GM23338 (cell line): Measurements from ENCODE around the gene CSF1R. TPM values are rescaled to one million over a fixed set of nuclear protein-coding genes. Genes with fewer than 3 reads are reported as not detected.
A peak's percentile ranks its signal among the peaks of the same experiment; 100 is the strongest.

Experiments used
- ATAC-seq: fragments of 200-7000 bp; cut with Tn5 transposase; 3 replicates; pipeline ENCODE4 v1.9.1; 2020
- DNase-seq: peaks from one replicate; pipeline ENCODE4 v3.0.0-alpha.2; 2015; ENCODE audit warnings: low spot score
- H2AFZ ChIP-seq: fragments of 200-600 bp; sonication (generic); 2 replicates; pipeline ENCODE4 v1.8.0; 2016; ENCODE audit warnings: antibody characterized with exemption, mild to moderate bottlenecking, moderate library complexity
- H3F3A ChIP-seq: fragments of 200-600 bp; sonication (generic); replicated peaks from 2 replicates; pipeline ENCODE4 v1.8.0; 2017; ENCODE audit warnings: antibody characterized with exemption, mixed run types, low read depth
- H3K27ac ChIP-seq: fragments of 200-600 bp; sonication (generic); 2 replicates; pipeline ENCODE4 v1.6.1; 2016; ENCODE audit warnings: low read depth
- H3K27me3 ChIP-seq: fragments of 200-600 bp; sonication (generic); 2 replicates; pipeline ENCODE4 v1.8.0; 2016; ENCODE audit warnings: mild to moderate bottlenecking, mixed run types, moderate library complexity; ENCODE audit not compliant: insufficient read depth
- H3K36me3 ChIP-seq: fragments of 200-600 bp; sonication (generic); 2 replicates; pipeline ENCODE4 v1.8.0; 2016; ENCODE audit warnings: mild to moderate bottlenecking; ENCODE audit not compliant: insufficient read depth
- H3K4me1 ChIP-seq: fragments of 200-600 bp; sonication (generic); 2 replicates; pipeline ENCODE4 v1.8.0; 2016; ENCODE audit warnings: mild to moderate bottlenecking, moderate library complexity; ENCODE audit not compliant: insufficient read depth
- H3K4me2 ChIP-seq: fragments of 200-600 bp; sonication (generic); 2 replicates; pipeline ENCODE4 v1.7.1; 2017; ENCODE audit warnings: mixed run types
- H3K4me3 ChIP-seq: fragments of 200-600 bp; sonication (generic); 2 replicates; pipeline ENCODE4 v1.6.1; 2016; ENCODE audit warnings: mixed run types
- H3K79me2 ChIP-seq: fragments of 200-600 bp; sonication (generic); replicated peaks from 2 replicates; pipeline ENCODE4 v1.8.0; 2017; ENCODE audit warnings: mild to moderate bottlenecking; ENCODE audit not compliant: insufficient read depth
- H3K9me2 ChIP-seq: fragments of 200-600 bp; sonication (generic); 2 replicates; pipeline ENCODE4 v1.8.0; 2017; ENCODE audit not compliant: insufficient read depth
- H4K20me1 ChIP-seq: fragments of 200-600 bp; sonication (generic); replicated peaks from 2 replicates; pipeline ENCODE4 v1.8.0; 2017; ENCODE audit warnings: mild to moderate bottlenecking; ENCODE audit not compliant: insufficient read depth
- H3K27ac Mint-ChIP-seq: 2 replicates; pipeline ENCODE4 v1.8.0; 2020; ENCODE audit warnings: inconsistent platforms, mild to moderate bottlenecking, moderate library complexity, mixed read lengths
- H3K27me3 Mint-ChIP-seq: 3 replicates; pipeline ENCODE4 v1.8.0; 2022; ENCODE audit warnings: low read depth, mild to moderate bottlenecking, moderate library complexity, mixed read lengths, inconsistent platforms; ENCODE audit not compliant: insufficient read depth, poor library complexity
- H3K36me3 Mint-ChIP-seq: 3 replicates; pipeline ENCODE4 v1.8.0; 2021; ENCODE audit warnings: low read depth, mild to moderate bottlenecking, inconsistent platforms, moderate library complexity, mixed read lengths
- H3K4me1 Mint-ChIP-seq: 3 replicates; pipeline ENCODE4 v1.8.0; 2020; ENCODE audit warnings: mild to moderate bottlenecking, inconsistent platforms, mixed read lengths
- H3K4me3 Mint-ChIP-seq: 3 replicates; pipeline ENCODE4 v1.8.0; 2021; ENCODE audit warnings: moderate library complexity, mild to moderate bottlenecking, inconsistent platforms, mixed read lengths
- H3K9me3 Mint-ChIP-seq: 3 replicates; pipeline ENCODE4 v1.8.0; 2020; ENCODE audit warnings: moderate library complexity, mild to moderate bottlenecking, inconsistent platforms, mixed read lengths
- CTCF ChIP-seq, 2 experiments: fragments of 200-600 bp in 1 of 2; sonication (generic) in 1 of 2; conservative IDR thresholded peaks; 2 replicates each; pipeline versions ENCODE4 v1.5.1 to v1.6.1; 2016 to 2017; ENCODE audit warnings: antibody characterized with exemption in 2 of 2, low read depth in 2 of 2, mild to moderate bottlenecking in 2 of 2, moderate library complexity in 1 of 2
- ZNF462 ChIP-seq: fragments of 250-450 bp; sonication (Bioruptor Pico); IDR thresholded peaks from 2 replicates; pipeline ENCODE4 v1.5.0; 2020; ENCODE audit warnings: mild to moderate bottlenecking, moderate library complexity
- polyA plus RNA-seq: library from polyadenylated mRNA; unstranded; fragments of >200 nt; fragmentation: Nextera tagmentation; extraction: Ambion mirVana; gene quantifications from 2 replicates; pipeline ENCODE4 v1.2.1, GENCODE V29; 2016
- total RNA-seq: library from RNA; depleted of rRNA; stranded (reverse); fragments of >200 nt; shearing (Covaris generic); gene quantifications from 2 replicates; pipeline ENCODE4 v1.2.3, GENCODE V29; 2014

CSF1R gene
- total and polyA plus RNA-seq, 2 experiments from 2014 or later: 0.21 TPM; not detected in 1

- no peak overlapping the region for H3K4me2 ChIP-seq
- H4K20me1 ChIP-seq: no peaks in the 10 kb centered on the region
- H3K4me3 ChIP-seq: no peak overlapping the region
- ATAC-seq (no peak), DNase-seq (no peak)
- no peaks in the 10 kb centered on the region for H3K36me3 ChIP-seq
- Mint-ChIP-seq H3K4me3 (no peak overlapping the region), H3K4me1 (peaks cover 15% of the 10 kb centered on the region; the same call in 2 of the 3 replicates), H3K27me3 (peaks cover 12% of the 10 kb centered on the region), H3K36me3 (no peaks in the 10 kb centered on the region), H3K27ac (no peak overlapping the region), H3K9me3 (no peaks in the 10 kb centered on the region)
- 0 out of 4 replicates have a peak, but pooled peaks of 1 of the 2 experiments have one; percentile 11 for TF ChIP-seq CTCF (conservative IDR thresholded peaks at IDR 0.05; ENCODE audit: low read depth in 2 of 2)
- no peak for TF ChIP-seq ZNF462 (CRISPR knock-in tag)
- no peaks in the 10 kb centered on the region for H3K27me3 ChIP-seq
- no peaks in the 10 kb centered on the region for H3K9me2 ChIP-seq
- H3F3A ChIP-seq: no peaks in the 10 kb centered on the region
- H3K79me2 ChIP-seq: no peaks in the 10 kb centered on the region
- no peak overlapping the region for H3K27ac ChIP-seq
- H2AFZ ChIP-seq: no peak overlapping the region
- H3K4me1 ChIP-seq: no peaks in the 10 kb centered on the region
Observed at GRCh38 chr5:150119421-150120061, 33.2 kb upstream of the CSF1R start.
